KOPT-K1 (cell line): ENCODE results near the gene PDLIM7.
A peak's percentile ranks its signal among the peaks of the same experiment; 100 is the strongest.

Source experiments
- H3K27ac ChIP-seq: fragments of 200-600 bp; sonication (generic); 2 replicates; pipeline ENCODE4 v1.5.1; 2016; ENCODE audit warnings: antibody characterized with exemption, mild to moderate bottlenecking, low read depth, low read length; ENCODE audit not compliant: poor library complexity, severe bottlenecking
- H3K36me3 ChIP-seq: fragments of 200-600 bp; sonication (generic); 2 replicates; pipeline ENCODE4 v1.5.1; 2017; ENCODE audit warnings: antibody characterized with exemption, mild to moderate bottlenecking, low read length, moderate library complexity; ENCODE audit not compliant: insufficient read depth
- H3K9me3 ChIP-seq: fragments of 200-600 bp; sonication (generic); 2 replicates; pipeline ENCODE4 v1.5.1; 2017; ENCODE audit warnings: antibody characterized with exemption, low read length, mild to moderate bottlenecking; ENCODE audit not compliant: insufficient read depth, poor library complexity, severe bottlenecking

The PDLIM7 gene

GRCh38 chr5:177529247-177530203 is 32.1 kb upstream of the PDLIM7 start:
- no peak overlapping the region for H3K27ac ChIP-seq
- H3K36me3 ChIP-seq, result peaks cover 98% of the 10 kb centered on the region
- H3K9me3 ChIP-seq, result no peaks in the 10 kb centered on the region

- H3K36me3 ChIP-seq, result peaks cover 99% of the 10 kb centered on the region
- H3K27ac ChIP-seq, result no peak overlapping the region
Measured at GRCh38 chr5:177528631-177529030, 31.2 kb upstream of the PDLIM7 start.

GRCh38 chr5:177527595-177527994 is 30.2 kb upstream of the PDLIM7 start:
- H3K36me3 ChIP-seq, result peaks cover 94% of the 10 kb centered on the region
- no peak overlapping the region for H3K27ac ChIP-seq
- no peaks in the 10 kb centered on the region for H3K9me3 ChIP-seq

More at GRCh38 chr5:177528631-177529030, 31.2 kb upstream of the PDLIM7 start:
- H3K9me3 ChIP-seq, result no peaks in the 10 kb centered on the region

GRCh38 chr5:177526791-177527190 is 29.4 kb upstream of the PDLIM7 start:
- no peaks in the 10 kb centered on the region for H3K9me3 ChIP-seq
- H3K36me3 ChIP-seq, result peaks cover 90% of the 10 kb centered on the region
- no peak overlapping the region for H3K27ac ChIP-seq

DNA sequence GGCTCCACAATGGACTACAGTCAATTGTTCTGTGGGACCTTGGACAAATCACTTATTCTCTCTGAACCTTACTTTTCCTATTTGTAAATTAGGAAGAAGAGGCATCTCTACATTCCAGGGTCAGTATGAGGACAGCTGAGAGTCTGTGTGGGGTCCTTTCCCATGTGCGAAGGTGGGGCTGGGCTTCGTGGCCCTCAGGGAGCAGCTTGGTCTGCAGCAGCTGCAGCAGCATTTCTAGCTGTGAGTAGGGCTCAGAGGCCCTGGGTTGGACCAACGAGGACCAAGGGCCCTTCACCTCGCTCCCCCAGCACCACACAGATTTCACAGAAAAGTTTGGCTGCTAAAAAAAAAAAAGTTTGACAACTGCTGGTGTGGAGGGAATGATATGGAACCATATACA is 28.8 kb upstream of the PDLIM7 start:
- H3K36me3 ChIP-seq, result peaks cover 90% of the 10 kb centered on the region
- no peaks in the 10 kb centered on the region for H3K9me3 ChIP-seq
- no peak overlapping the region for H3K27ac ChIP-seq

- peaks cover 90% of the 10 kb centered on the region for H3K36me3 ChIP-seq
- no peak overlapping the region for H3K27ac ChIP-seq
Measured at GRCh38 chr5:177524941-177525655, 27.7 kb upstream of the PDLIM7 start.

DNA sequence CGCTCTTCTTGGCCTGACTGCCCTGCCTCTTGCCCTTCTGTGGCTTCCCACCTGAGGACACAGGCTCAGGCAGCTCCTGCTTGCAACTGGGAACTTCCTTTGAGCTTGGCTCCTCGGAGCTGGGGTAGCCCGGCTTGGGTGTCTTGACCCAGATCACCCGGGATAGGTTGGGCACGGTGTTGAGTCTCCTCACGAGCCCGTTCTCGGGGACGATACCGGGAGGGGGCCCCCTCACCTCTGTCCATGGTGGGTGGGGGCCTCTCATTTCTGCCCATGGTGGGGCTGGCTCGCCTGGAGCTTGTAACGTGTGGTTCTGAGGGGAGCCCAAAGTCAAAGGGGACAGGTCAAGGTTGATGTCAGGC is 27.1 kb upstream of the PDLIM7 start:
- peaks cover 90% of the 10 kb centered on the region for H3K36me3 ChIP-seq
- no peaks in the 10 kb centered on the region for H3K9me3 ChIP-seq
- no peak overlapping the region for H3K27ac ChIP-seq

More at GRCh38 chr5:177524941-177525655, 27.7 kb upstream of the PDLIM7 start:
- no peaks in the 10 kb centered on the region for H3K9me3 ChIP-seq

- H3K27ac ChIP-seq, result no peak overlapping the region
Measured at GRCh38 chr5:177523711-177524538, 26.5 kb upstream of the PDLIM7 start.

GRCh38 chr5:177520916-177521513 is 23.6 kb upstream of the PDLIM7 start:
- H3K36me3 ChIP-seq, result peaks cover 60% of the 10 kb centered on the region

More at GRCh38 chr5:177523711-177524538, 26.5 kb upstream of the PDLIM7 start:
- Histone ChIP-seq H3K9me3 (no peaks in the 10 kb centered on the region), H3K36me3 (peaks cover 89% of the 10 kb centered on the region)

GRCh38 chr5:177520271-177520670 is 22.9 kb upstream of the PDLIM7 start:
- H3K36me3 ChIP-seq, result peaks cover 60% of the 10 kb centered on the region
- no peak overlapping the region for H3K27ac ChIP-seq
- H3K9me3 ChIP-seq, result no peaks in the 10 kb centered on the region

More at GRCh38 chr5:177520916-177521513, 23.6 kb upstream of the PDLIM7 start:
- no peak overlapping the region for H3K27ac ChIP-seq
- no peaks in the 10 kb centered on the region for H3K9me3 ChIP-seq

GRCh38 chr5:177519463-177520235 is 22.2 kb upstream of the PDLIM7 start:
- H3K36me3 ChIP-seq, result peaks cover 60% of the 10 kb centered on the region
- H3K9me3 ChIP-seq, result no peaks in the 10 kb centered on the region
- no peak overlapping the region for H3K27ac ChIP-seq

- Histone ChIP-seq H3K9me3 (no peaks in the 10 kb centered on the region), H3K27ac (peak within 1 kb of the TSS; percentile 74), H3K36me3 (peaks cover 70% of the 10 kb centered on the region)
Measured at GRCh38 chr5:177516601-177517568, 19.5 kb upstream of the PDLIM7 start, which contains the start of gene DDX41. Gene DDX41, minus strand, starts transcription at chr5:177516961. Its CDS starts 16 bp downstream, at chr5:177516945.

GRCh38 chr5:177515580-177515979 is 18.2 kb upstream of the PDLIM7 start:
- H3K27ac ChIP-seq, result peak overlapping the region; percentile 74
- no peaks in the 10 kb centered on the region for H3K9me3 ChIP-seq
- peaks cover 70% of the 10 kb centered on the region for H3K36me3 ChIP-seq
